ENCODE measurements around the gene AQP9. TPM values are rescaled to one million over a fixed set of nuclear protein-coding genes. Genes with fewer than 3 reads are reported as not detected.

AQP9 gene
- total RNA-seq, 2 donors from 2014 or later: 4.0 to 6.6 TPM

GRCh38 chr15:58137686-58138085 is 495 bp upstream of the AQP9 start:
- DNase-seq (ENCODE audit: low spot score): no peak
- intact Hi-C loops (cut with DNase I): loop anchor here in 1 of 2 donors (2.0 kb wide), 1 partner anchor 51 kb away; no protein-coding TSS in a partner anchor

GRCh38 chr15:58139276-58139988 is 1.3 kb downstream of the AQP9 start:
- intact Hi-C loops (cut with DNase I): no loop called here
- no peak for DNase-seq (ENCODE audit: low spot score)

DNA sequence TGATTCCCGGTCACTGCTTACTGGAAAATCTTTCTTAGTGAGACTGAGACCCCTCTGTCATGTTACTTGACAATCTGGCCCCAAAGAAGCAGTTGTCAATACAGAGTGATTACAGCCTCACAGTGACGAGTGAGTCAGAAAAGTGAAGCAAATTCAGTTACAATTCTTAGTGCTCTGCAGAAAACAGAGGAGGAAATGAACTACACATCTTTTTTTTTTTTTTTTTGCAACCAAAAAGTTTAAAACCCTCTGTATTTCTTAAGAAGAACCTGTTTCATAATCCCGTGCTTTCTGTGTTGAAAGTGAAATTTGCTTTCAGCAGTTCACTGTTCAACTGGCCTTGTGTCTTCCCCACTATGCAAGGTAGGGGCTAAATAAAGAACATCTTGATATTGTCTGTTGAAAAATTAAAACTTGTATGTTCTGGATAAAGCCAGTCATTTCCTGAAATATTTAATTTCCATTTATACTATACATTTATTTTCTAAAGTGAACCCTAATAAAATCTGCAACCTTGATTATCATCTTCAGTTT is 1.9 kb downstream of the AQP9 start:
- intact Hi-C loops (cut with DNase I): no loop called here

DNA sequence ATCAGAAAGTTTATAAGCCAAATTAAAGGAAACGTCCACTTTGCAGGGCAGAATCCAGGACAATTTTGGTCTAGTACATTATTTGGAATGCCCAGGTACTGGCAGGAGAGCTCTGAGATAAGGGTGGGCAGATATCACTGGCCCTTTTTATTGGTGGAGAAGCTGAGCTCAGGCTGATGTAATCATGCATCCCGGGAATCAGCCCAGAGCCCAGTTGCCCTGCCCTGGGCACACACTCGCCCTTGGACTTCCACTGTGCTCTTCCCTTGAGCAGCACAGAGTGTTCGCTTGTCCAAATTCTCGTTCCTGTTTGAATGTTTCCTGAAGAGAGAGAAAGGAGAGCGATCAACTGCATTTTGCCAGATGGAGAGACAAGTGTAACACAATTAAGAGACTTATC is 3.7 kb downstream of the AQP9 start:
- DNase-seq (ENCODE audit: low spot score): no peak
- intact Hi-C loops (cut with DNase I): no loop called here

More for the DNA sequence above, 1.9 kb downstream of the AQP9 start:
- DNase-seq (ENCODE audit: low spot score): no peak

- no peak for DNase-seq (ENCODE audit: low spot score)
- intact Hi-C loops (cut with DNase I): no loop called here
These were observed 4.8 kb downstream of the AQP9 start for GRCh38 chr15:58142827-58143461.

- no peak for DNase-seq (ENCODE audit: low spot score)
- intact Hi-C loops (cut with DNase I): no loop called here
These were observed 7.4 kb downstream of the AQP9 start for GRCh38 chr15:58145606-58146005.

DNA sequence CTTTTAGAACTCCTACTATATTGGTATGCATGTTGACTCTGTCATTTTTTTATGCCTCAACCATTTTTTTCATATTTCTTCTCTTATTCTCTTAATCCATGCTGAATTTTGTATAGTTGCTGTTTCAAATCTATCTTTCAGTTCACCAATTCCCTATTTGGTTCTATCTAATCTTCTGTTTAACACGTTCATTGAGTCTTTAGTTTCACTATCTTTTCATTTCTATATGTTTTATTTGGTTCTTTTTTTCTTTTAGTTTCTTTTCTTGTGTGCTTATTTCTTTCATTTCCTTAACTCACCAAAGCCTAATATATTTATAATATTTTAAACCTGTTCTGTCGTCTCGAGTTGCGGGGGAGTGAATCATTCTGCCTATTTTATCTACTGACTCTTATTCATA is 8.0 kb downstream of the AQP9 start:
- DNase-seq (ENCODE audit: low spot score): no peak
- intact Hi-C loops (cut with DNase I): no loop called here

- DNase-seq (ENCODE audit: low spot score): no peak
- intact Hi-C loops (cut with DNase I): no loop called here
These were observed 8.6 kb downstream of the AQP9 start for GRCh38 chr15:58146749-58147148.

DNA sequence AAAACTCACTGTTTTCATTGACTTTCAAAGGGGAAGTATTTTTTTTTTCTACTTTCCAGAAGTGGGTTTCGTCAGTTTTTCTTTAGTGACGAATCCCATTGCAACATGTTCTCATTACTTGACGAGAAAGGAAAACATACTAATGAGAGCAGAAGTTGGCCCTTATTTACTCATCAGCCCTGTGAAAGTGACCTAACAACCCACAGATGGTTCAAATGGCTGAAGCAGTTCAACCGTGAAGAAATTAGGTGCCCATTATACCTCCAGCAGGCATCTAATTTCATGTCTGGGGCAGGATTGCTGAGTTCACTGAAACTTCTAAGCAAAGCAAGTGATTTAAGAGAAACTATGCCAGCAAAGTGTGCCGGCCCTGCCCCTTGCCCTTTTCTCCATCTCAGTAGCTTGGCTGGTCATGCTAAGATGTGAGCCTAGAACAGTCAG is 9.0 kb downstream of the AQP9 start:
- no peak for DNase-seq (ENCODE audit: low spot score)
- intact Hi-C loops (cut with DNase I): no loop called here

DNA sequence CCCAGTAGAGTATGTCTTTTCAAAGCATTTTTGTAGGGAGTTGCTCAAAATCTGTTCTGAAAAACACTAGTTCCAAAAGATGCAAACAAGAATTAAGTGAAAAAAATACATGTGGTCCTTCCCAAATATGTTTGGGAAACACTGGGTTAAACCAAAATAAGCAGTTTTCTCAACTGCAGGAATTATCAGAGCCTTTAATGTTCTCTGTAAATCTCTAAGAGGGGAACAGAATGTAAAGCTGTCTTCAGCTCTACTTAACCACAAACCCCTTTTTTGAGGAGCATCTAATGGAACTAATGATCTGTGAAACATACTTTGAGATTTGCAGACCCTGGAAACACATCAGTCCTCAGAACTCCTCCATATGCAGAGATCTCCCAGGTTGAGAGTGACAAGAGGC is 9.9 kb downstream of the AQP9 start:
- intact Hi-C loops (cut with DNase I): no loop called here
- DNase-seq (ENCODE audit: low spot score): no peak

GRCh38 chr15:58148633-58149445 is 10.7 kb downstream of the AQP9 start:
- intact Hi-C loops (cut with DNase I): no loop called here
- DNase-seq (ENCODE audit: low spot score): no peak

DNA sequence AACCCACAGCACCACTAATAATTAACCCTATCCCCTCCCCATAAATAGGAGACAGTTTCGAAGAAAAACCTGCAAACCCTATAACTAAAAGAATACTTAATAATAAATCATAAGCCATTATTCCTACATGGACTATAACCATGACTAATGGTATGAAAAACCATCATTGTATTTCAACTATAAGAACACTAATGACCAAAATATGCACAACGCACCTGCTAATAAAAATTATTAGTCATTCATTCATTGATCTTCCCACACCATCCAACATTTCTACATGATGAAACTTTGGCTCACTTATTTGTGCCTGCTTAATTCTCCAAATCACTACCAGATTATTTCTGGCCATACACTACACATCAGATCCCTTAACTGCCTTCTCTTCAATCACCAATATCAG is 16.6 kb downstream of the AQP9 start:
- no peak for DNase-seq (ENCODE audit: low spot score)
- intact Hi-C loops (cut with DNase I): no loop called here

- no peak for DNase-seq (ENCODE audit: low spot score)
- intact Hi-C loops (cut with DNase I): no loop called here
These were observed 21.7 kb downstream of the AQP9 start for GRCh38 chr15:58159827-58160386.

- no peak for DNase-seq (ENCODE audit: low spot score)
- intact Hi-C loops (cut with DNase I): no loop called here
These were observed 23.3 kb downstream of the AQP9 start for GRCh38 chr15:58161436-58161930.

DNA sequence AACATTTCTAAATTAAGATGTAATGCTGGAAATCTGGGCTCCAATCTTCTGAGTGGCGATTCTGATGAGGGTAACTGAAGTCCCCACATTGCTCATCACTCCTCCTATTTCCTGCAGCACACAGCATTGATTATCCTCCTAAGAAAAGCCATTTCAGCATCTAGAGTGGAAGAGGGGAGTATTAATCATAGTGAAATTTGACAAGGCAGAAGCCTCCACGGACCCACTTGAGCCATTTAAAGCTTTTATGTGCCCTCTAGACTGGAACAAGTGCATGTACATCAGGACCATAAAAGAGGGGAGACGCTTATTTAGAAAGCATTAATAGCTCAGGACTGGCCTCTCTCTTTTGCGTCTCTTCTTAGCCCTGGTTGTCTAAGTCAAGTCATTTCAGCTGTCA is 25.8 kb downstream of the AQP9 start:
- intact Hi-C loops (cut with DNase I): no loop called here
- no peak for DNase-seq (ENCODE audit: low spot score)

DNA sequence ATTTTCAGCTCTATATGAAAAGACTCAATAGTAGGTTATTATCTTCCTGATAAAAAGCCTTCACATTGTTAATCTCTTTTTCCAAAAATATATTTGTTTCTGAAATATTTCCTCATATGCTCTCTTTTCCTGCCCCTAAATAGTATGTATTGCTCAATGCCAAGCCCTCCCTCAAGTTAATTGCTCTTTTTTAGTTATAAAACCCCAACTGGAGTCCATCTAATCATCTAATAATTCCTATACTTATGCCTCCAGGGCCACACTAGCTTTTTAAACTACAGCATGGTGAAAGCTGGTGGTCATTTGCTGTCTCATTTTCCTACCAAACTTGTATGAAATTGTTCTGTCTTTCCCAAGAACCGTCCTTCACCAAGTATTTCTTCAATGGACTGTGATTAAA is 26.7 kb downstream of the AQP9 start:
- no peak for DNase-seq (ENCODE audit: low spot score)
- intact Hi-C loops (cut with DNase I): no loop called here

DNA sequence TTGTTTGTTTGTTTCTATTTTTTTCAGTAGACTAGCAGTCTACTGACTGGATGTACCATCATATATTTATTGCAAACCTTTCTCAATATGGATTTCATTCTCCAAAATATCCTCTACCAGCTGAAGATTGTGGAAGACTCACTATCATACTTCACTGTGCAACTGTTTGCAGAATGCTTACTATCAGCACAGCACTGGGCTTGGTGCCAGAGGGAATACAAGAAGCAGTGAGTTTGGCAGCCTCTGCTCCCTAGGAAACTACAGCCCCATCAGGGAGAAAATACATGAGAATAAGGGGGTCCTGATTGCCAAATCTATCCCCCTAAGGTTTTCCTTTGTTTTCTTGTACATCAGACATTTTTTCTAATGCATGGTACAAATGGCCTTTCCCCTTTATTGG is 27.5 kb downstream of the AQP9 start:
- DNase-seq (ENCODE audit: low spot score): no peak
- intact Hi-C loops (cut with DNase I): no loop called here

- intact Hi-C loops (cut with DNase I): no loop called here
- DNase-seq (ENCODE audit: low spot score): no peak
These were observed 29.0 kb downstream of the AQP9 start for GRCh38 chr15:58167095-58167691.

- no peak for DNase-seq (ENCODE audit: low spot score)
- intact Hi-C loops (cut with DNase I): no loop called here
These were observed 31.8 kb downstream of the AQP9 start for GRCh38 chr15:58169934-58170333.

Measured in posterior vena cava (tissue), 2 donors.